ES-I3 (cell line): ENCODE results near the gene TUBA3D.
"Not testable (repeated sequence)": the region's sequence is repeated elsewhere in the genome, so short reads cannot be mapped to it uniquely, and the experiment has no call there.

ENCODE experiments used
- H3K36me3 ChIP-seq: 2 replicates; pipeline ENCODE4 v1.6.1; 2013; ENCODE audit warnings: mild to moderate bottlenecking, low read length, control low read depth, moderate library complexity; ENCODE audit not compliant: insufficient read depth
- H3K4me1 ChIP-seq: 2 replicates; pipeline ENCODE4 v1.6.1; 2013; ENCODE audit warnings: mild to moderate bottlenecking, control low read depth, low read length; ENCODE audit not compliant: insufficient read depth
- H3K9ac ChIP-seq: 2 replicates; pipeline ENCODE4 v1.6.1; 2013; ENCODE audit warnings: low read depth, mild to moderate bottlenecking, low read length, moderate library complexity
- H3K9me3 ChIP-seq: 2 replicates; pipeline ENCODE4 v1.6.1; 2013; ENCODE audit warnings: mild to moderate bottlenecking, low read length, moderate library complexity; ENCODE audit not compliant: control insufficient read depth, insufficient read depth

TUBA3D gene

DNA sequence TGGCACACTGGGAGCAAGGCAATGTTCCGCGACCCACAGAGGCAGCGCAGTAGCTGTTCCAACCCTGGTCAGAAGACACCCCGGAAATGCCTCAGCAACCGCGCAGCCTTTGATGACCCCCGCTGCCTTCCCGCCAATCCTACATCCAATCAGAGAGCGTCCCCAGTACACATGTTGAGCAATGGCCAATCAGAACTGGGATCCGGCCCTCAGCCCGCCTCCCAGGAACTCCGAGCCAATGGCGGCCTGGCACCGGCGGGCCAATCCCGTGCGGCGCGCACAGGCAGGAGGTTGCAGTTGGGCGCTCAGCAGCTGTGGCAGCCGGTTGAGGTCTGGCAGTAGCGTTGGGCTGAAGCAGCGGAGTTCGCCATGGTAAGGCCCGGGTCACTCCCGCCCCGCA, at the start of gene TUBA3D:
Gene TUBA3D (plus strand): TSS at position 289 of the 400 bp plus-strand sequence. CDS start 81 bp downstream, at position 370.
- H3K36me3 ChIP-seq = no peaks in the 10 kb centered on the region
- H3K4me1 ChIP-seq = no peaks in the 10 kb centered on the region
- no peak within 1 kb of the TSS for H3K9ac ChIP-seq
- H3K9me3 ChIP-seq = no peaks in the 10 kb centered on the region

DNA sequence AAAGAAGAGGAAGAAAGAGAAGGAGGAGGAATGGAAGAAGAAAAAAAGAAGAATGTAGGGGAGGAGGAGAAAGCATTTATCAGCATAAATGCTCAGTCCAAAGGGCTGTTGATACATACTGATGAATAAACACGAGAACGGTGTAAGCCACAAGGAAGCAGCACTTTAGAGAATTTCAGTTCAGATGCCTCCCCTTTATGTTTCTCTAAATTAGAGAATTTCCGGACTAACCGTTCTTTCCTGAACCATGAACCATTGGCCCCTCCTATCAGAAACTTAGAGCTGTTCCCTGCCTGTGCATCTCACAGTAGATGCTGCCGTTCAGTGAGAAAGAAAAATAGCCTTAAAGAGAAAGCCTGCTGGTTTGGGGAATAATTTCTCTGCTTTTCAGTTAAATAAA, 49.2 kb upstream of the TUBA3D start:
- H3K9me3 ChIP-seq = no peaks in the 10 kb centered on the region
- H3K9ac ChIP-seq = no peak overlapping the region
- no peaks in the 10 kb centered on the region for H3K36me3 ChIP-seq

DNA sequence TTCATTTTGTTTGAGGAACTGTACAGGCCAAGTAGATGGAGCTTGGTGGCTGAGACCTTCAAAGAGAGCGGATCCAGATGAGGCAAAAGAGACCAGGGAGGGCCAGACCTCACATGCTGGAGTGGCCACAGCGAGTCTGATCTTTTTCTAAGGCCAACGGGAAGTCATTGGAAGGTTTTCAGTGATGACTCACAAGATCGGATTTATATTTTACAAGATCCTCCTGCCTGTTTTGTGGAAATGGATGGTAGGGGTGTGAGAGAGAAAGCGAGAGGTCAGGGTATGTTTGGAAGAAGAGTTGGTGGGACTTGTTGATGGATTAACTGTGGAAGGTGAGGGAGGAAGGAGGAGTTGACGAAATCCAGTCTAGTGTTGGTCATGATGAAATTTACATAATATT, 44.6 kb upstream of the TUBA3D start:
- no peak overlapping the region for H3K9ac ChIP-seq
- H3K36me3 ChIP-seq = no peaks in the 10 kb centered on the region
- H3K4me1 ChIP-seq = no peaks in the 10 kb centered on the region
- no peaks in the 10 kb centered on the region for H3K9me3 ChIP-seq

More for the DNA sequence above, 49.2 kb upstream of the TUBA3D start:
- H3K4me1 ChIP-seq = peaks cover 4% of the 10 kb centered on the region; the same call in 1 of the 2 replicates

DNA sequence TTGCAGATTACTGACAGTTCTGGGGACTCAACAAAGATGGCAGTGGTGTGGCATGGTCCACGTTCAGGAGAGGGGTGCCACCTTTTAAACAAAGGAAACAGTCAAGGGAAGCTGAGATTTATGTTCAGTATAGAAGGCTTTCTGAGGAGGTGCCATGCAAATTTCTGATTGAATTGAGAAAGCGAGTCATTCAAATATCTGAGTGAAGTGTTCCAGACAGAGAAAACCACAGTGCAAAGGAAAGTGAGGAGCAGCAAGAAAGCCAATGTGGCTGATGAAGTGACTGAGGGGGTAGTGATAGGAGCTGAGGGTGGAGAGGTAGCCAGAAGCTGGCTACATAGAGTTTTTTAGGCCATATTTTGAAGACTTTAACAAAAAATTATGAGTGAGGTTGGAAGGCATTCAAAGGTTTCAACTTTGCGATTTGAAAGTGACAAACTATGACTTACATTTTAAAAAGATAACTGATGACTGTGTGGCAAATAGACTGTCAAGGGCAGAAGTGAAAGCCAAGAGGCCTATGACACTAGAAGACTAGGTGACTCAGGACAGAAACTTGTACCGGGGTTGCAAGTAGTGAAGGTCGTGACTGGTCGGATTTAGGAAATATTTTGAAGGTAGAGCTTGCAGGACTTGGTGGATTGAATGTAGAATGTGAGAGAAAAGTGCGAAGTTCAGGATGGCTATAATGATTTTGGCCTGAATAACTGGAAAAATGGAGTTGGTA, 35.0 kb upstream of the TUBA3D start:
- not testable (repeated sequence) for H3K9me3 ChIP-seq, H3K9ac ChIP-seq, H3K4me1 ChIP-seq, H3K36me3 ChIP-seq

DNA sequence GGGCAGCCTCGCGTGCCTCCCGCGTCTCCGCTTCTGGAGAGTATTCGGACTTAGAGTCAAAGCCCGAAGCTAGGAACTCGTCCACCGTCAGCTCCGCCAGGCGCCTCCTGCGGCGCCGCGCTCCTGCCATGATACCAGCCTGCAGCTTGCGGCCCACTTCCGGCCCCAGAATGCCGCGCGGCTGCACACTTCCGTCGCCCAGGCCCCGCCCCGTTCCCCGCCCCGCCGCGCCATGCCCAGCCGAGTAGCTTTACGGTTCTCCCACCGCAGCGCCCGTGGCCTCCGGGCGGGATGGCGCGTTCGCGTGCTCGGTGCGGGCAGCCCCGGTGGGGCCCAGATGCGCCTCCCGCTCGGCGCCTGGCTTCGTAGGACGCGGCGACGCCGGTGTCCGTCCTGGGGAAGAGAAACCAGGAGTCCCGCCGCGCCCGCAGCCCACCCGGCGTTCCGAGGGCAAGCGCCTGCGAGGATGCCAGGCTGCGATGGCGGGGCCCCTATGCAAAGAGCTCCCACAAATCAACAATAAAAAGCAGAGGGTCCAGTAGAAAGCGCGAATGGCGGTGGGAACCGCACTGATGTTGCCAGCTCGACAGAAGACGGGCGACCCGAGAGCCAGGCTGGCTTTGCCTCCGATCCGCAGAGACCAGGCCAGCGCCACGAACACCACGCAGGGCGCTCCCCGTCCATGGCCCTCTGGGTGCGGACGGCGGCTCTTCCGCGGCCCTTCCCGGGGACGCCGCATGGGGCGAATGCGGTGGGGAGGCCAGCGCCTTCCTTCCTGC, 31.0 kb upstream of the TUBA3D start:
- H3K36me3 ChIP-seq, H3K9me3 ChIP-seq, H3K4me1 ChIP-seq, H3K9ac ChIP-seq: not testable (repeated sequence)

- H3K9me3 ChIP-seq, H3K9ac ChIP-seq, H3K4me1 ChIP-seq, H3K36me3 ChIP-seq: not testable (repeated sequence)
Measured at GRCh38 chr2:131445515-131445797, 30.5 kb upstream of the TUBA3D start.

GRCh38 chr2:131445896-131446295, 30.0 kb upstream of the TUBA3D start:
- Histone ChIP-seq H3K4me1 (no peaks in the 10 kb centered on the region), H3K9me3 (no peaks in the 10 kb centered on the region), H3K36me3 (no peaks in the 10 kb centered on the region)

DNA sequence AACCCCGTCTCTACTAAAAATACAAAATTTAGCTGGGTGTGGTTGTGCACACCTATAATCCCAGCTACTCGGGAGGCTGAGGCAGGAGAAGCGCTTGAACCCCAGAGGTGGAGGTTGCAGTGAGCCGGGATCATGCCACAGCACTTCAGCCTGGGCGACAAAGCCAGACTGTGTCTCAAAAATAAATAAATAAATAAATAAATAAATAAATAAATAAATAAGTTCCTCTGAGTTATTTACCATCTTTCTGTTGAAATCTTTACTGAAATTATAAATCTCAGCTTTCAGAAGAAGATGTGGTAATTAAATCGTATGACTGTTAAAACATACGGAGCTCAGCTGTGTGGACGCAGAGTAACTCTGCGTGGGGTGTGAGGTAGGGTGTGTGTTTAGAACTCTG, 27.9 kb upstream of the TUBA3D start:
- not testable (repeated sequence) for H3K36me3 ChIP-seq

More at GRCh38 chr2:131445896-131446295, 30.0 kb upstream of the TUBA3D start:
- H3K9ac ChIP-seq = no peak overlapping the region

GRCh38 chr2:131451265-131451949, 24.5 kb upstream of the TUBA3D start:
- H3K9me3 ChIP-seq, H3K4me1 ChIP-seq, H3K36me3 ChIP-seq, H3K9ac ChIP-seq: not testable (repeated sequence)

More for the DNA sequence above, 27.9 kb upstream of the TUBA3D start:
- not testable (repeated sequence) for H3K9me3 ChIP-seq, H3K9ac ChIP-seq, H3K4me1 ChIP-seq

DNA sequence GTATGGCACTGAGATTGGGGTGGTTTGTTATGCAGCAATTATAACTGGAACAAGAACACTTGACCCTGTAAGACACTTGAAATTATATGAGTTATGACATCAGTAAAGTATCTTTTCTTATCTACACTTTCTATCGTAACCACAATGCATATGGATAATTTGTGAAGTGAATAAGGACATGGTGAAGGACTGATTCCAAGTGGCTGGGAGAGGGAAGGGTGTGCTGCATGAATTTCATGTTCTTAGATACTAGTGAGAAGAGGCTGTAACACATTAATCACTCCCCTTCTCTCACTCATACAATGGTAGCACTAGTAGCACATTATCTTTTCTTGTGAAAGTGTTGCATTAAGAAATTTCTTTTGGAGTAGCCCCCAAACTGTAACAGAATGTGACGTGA, 21.0 kb upstream of the TUBA3D start:
- not testable (repeated sequence) for H3K9me3 ChIP-seq, H3K9ac ChIP-seq, H3K36me3 ChIP-seq, H3K4me1 ChIP-seq

- not testable (repeated sequence) for H3K9ac ChIP-seq, H3K36me3 ChIP-seq, H3K4me1 ChIP-seq, H3K9me3 ChIP-seq
Measured at GRCh38 chr2:131467722-131468121, 8.2 kb upstream of the TUBA3D start.

DNA sequence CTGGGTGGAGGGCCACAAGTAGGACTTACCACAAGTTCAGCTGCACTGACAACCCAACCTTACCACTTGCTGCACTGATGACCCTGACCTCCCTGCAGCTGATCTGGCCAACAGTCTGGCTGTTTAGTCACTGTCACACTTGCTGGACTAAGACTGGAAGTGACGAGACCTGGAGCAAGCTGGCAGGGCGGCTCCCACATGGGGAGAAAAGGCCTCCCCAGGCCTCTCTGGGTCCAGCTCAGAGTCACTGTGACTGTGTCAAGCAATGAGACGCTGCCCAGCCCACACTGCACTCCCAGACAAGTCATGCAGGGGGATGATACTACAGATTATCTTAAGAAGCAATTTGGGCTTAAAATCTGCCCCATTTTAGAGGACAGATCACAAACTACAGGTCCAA, 5.0 kb upstream of the TUBA3D start:
- H3K4me1 ChIP-seq = not testable (repeated sequence)

DNA sequence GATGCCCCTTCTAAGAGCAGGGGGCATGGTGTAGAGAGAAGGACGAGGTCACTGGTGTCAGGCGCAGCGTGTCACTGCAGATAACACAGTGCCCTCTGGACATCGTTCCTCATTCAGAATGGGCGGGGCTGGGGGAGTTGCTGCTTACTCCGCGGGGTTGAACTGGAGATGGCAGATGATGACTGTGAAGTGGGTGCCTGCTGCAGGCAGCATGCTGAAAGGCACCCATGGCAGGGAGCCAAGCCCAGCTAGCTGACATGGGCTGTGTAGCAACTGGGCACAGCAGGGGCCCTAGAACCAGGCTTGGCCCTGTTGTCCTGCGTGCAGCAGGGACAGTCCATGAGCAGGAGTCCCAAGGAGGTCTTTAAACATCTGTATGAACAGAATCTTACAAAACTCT, 4.3 kb upstream of the TUBA3D start:
- not testable (repeated sequence) for H3K9ac ChIP-seq, H3K4me1 ChIP-seq, H3K36me3 ChIP-seq, H3K9me3 ChIP-seq

More for the DNA sequence above, 5.0 kb upstream of the TUBA3D start:
- H3K36me3 ChIP-seq, H3K9ac ChIP-seq, H3K9me3 ChIP-seq: not testable (repeated sequence)

DNA sequence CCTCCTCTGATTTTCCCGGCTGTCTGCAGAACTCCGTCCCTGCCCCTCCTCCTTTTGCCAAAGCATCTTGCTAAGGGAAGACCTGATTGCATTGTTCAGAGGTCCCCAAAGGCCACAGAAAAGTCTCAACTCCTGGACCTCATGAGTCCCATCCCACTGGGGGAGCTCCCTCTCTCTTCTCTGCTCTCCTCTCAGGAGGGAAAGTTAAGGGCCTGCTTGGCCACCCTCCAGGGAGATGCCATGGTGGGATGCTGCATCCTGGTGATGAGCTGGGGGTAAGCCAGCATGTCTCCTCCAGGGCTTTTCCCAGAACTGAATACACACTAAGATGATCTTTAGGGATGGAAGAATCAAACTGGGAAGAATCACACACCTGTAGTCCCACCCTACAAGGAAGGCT, 2.7 kb upstream of the TUBA3D start:
- not testable (repeated sequence) for H3K9me3 ChIP-seq, H3K4me1 ChIP-seq, H3K9ac ChIP-seq, H3K36me3 ChIP-seq

DNA sequence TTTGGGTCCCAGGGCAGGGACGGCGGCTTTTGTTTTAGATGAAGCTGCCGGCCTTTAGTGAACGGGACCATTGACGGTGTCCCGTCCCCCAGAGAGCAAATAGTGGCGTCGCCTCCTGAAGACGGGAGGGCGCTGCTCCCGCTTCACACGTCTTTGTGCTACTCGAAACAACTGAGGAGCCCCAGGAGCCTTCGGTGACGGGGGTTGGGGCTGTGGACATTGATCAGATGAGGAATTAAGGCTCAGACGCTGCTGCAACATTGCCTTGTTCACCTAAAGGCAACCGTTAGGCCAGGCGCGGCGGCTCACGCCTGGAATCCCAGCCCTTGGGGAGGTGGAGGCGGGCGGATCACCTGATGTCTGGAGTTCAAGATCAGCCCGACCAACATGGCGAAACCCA, 444 bp downstream of the TUBA3D start:
- not testable (repeated sequence) for H3K9me3 ChIP-seq, H3K9ac ChIP-seq, H3K36me3 ChIP-seq, H3K4me1 ChIP-seq
